Cardiac septum (tissue), 1 donor: Measurements from ENCODE around the gene AXL. TPM values are rescaled to one million over a fixed set of nuclear protein-coding genes. Genes with fewer than 3 reads are reported as not detected.

Source experiments
- DNase-seq: peaks from one replicate; pipeline ENCODE4 v3.0.0-alpha.2; 2020; ENCODE audit warnings: low spot score
- intact Hi-C: fragments of 100-400 bp; cut with DNase I; formaldehyde crosslinking; loops from one replicate; pipeline ENCODE4 v1.14.0; 2022
- total RNA-seq: library from RNA; stranded (reverse); fragmentation: NEBNext Ultra II Directional; extraction: Animal tissue kit (Norgen Biotek cat#: 25700); gene quantifications from one replicate; pipeline ENCODE4 v1.2.1, GENCODE V29; 2021
- donor health status: DM: no; HTN: no; CAD: no.

The AXL gene
- total RNA-seq, 1 donor from 2014 or later = 13.0 TPM

GRCh38 chr19:41230067-41230857, 11.2 kb downstream of the AXL start:
- intact Hi-C loops = no loop called here
- DNase-seq = no peak

GRCh38 chr19:41232686-41233085, 13.7 kb downstream of the AXL start:
- DNase-seq = no peak
- intact Hi-C loops = no loop called here

- intact Hi-C loops = no loop called here
- DNase-seq = no peak
These were observed 14.8 kb downstream of the AXL start for GRCh38 chr19:41233748-41234240.

DNA sequence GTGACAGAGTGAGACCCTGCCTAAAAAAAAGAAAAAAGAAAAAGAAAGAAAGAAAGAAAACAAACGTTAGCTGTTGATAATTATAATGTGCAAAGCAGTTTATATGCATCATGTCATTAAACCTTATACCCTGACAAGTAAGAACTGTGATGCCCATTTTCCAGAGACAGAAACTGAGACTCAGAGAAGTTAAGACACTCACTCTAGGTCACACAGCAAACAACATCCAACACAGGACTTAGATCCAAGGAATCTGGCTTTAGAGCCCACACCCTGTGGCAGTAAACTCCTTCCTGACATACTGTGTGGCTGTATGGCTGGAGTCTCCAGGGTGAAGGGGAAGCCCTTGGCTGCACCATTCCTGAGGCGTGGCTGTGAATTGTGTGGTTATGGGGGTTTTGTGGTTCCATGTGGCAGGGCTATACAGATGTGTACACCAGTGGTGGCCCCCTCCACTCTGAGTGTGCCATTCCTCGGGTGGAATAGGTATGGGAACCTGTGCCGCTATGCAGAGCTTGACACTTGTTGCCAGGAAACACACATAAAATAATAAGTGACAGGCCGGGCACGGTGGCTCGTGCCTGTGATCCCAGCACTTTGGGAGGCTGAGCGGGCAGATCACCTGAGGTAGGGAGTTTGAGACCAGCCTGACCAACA, 15.6 kb downstream of the AXL start:
- DNase-seq = no peak
- intact Hi-C loops = no loop called here

GRCh38 chr19:41235480-41235879, 16.5 kb downstream of the AXL start:
- DNase-seq = no peak
- intact Hi-C loops = no loop called here

GRCh38 chr19:41238244-41238643, 19.2 kb downstream of the AXL start:
- intact Hi-C loops = no loop called here
- no peak for DNase-seq

- no peak for DNase-seq
- intact Hi-C loops = no loop called here
These were observed 20.3 kb downstream of the AXL start for GRCh38 chr19:41239363-41239762.

DNA sequence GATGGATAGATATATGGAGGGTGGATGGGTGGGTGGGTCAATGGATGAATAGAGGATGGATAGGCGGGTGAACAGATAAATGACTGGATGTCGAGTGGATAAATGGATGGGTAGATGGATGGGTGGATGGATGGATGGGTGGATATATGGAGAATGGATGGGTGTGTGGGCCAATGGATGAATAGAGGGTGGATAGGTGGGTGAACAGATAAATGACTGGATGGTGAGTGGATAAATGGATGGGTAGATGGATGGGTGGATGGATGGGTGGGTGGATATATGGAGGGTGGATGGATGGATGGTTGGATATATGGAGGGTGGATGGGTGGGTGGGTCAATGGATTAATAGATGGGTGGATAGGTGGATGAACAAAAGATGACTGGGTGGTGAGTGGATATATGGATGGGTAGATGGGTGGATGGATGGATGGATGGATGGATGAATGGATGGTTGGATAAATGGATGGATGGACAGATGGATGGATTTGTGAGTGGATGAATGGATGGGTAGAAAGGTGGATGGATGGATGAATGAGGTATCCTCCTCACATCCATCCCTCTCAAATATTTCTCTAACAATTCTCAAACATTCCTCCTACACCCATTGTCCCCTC, 21.0 kb downstream of the AXL start:
- DNase-seq = no peak
- intact Hi-C loops = no loop called here

DNA sequence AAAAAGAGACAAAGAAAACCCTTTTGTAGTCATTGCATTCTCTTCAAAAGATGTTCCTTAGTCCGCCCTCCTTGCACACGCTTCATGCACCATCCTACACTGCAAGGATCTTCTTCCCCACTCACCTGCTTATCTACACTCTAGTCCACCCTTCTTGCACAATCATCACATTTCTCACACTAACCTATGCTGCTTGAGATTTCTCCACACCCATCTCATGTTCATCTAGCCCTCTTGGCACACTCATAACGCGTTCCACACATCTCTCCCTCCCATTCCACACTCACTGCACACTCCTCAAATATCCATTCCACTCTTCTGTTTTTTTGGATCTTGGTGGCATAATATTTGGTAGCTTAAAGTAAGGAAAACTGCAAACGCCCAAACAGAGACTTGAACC, 22.8 kb downstream of the AXL start:
- intact Hi-C loops = no loop called here
- no peak for DNase-seq

DNA sequence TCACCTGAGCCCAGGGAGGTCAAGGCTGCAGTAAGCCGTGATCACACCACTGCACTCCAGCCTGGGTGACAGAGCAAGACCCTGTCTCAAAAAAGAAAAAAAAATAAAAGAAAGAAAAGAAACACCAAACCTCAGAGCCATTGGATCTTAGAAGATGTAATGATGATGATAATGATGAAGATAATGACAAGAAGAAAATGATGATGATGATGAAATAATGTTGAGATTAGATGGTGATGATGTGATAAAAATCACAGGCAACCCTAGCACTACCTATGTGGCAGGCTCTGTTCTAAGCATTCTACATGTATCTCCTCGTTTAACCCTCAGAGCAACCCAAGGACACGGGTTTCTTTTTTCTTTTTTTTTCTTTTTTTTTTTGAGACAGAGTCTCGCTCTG, 25.1 kb downstream of the AXL start:
- intact Hi-C loops = no loop called here
- no peak for DNase-seq

DNA sequence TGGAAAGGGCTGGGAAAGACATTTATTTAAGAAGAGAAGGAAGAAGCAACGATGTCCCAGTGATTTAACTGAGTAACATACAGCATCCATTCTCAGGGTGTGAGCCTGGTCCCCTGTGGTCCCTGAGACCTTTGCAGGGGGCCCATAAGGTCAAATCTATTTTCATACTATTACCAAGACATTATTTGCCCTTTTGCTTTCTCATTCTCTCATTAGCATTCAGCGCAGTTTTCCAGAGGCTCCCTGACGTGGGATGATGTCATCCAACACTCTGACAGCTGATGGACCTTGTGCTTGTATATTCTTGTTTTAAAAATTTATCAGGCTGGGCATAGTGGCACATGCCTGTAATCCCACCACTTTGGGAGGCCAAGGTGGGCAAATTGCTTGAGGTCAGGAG, 26.8 kb downstream of the AXL start:
- no peak for DNase-seq
- intact Hi-C loops = no loop called here

- intact Hi-C loops = no loop called here
These were observed 29.9 kb downstream of the AXL start for GRCh38 chr19:41248895-41249294.

DNA sequence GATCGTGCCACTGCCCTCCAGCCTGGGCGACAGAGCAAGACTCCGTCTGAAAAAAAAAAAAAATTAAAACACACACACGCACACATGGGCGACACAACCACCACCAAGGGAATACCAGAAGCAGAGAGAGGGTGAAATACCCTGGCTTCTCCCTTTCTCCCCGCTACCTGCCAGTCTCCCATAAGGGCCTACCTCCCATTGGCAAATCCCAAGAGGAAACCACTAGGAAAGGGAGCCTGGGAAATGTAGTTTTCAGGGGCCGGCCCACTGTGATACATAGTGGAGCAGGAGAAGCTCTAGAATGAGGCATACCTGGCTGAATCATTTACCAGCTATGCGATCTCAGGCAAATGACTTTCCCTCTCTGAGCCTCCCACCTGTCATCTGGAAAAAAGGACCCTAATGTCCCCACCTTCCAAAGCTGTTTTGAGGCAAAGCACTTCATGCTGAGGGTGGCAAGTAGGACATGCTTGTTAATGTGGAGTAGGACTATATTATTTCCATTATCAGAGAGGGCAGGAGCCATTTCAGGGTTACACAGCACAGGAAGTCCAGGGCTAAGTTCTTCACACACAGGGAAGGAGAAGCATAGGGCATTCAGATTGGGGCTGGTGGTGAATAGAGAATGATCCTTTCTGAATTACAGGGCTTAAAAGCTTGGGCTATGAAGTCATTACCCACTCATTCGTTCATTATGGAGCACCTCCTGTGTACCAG, 30.8 kb downstream of the AXL start:
- intact Hi-C loops = no loop called here
- no peak for DNase-seq

More at GRCh38 chr19:41248895-41249294, 29.9 kb downstream of the AXL start:
- DNase-seq = no peak

DNA sequence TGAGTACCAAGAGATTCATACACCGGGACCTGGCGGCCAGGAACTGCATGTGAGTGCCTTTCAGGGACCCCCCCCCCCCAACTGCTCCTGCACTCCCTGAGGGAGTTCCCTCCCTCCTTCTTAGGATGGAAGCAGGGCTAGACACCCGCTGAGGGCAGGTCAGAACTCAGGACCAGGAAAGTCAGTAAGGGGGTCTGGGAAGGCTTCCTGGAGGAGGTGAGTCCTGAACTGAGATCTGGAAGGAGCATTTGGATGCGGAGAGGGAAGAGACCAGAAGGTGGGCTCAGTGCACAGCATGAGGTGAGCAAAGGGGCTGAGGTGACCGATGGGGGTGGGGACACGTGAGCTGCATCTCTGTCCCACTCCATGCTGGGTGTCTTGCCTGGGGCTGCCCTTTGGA, 34.6 kb downstream of the AXL start:
- intact Hi-C loops = no loop called here
- DNase-seq = no peak

DNA sequence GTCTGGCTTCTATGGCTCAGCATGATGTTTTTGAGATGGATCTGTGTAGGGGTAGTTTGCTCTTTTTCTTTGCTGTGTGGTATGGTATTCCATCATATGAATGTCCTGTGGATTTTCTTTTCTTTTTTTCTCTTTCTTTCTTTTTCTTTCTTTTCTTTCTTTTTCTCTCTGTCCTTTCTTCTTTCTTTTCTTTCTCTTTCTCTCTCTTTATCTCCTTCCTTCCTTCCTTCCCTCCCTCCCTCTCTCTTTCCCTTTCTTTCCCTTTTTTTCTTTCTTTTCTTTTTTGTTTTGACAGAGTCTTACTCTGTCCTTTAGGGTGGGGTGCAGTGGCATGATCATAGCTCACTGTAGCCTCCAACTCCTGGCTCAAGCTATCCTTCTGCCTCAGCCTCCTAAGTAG, 36.1 kb downstream of the AXL start:
- intact Hi-C loops = no loop called here
- no peak for DNase-seq

GRCh38 chr19:41261474-41262190, 42.6 kb downstream of the AXL start:
- intact Hi-C loops = loop anchor here (1.0 to 5.0 kb wide), 4 partner anchors 34 to 166 kb away; partner anchors contain the start of genes B3GNT8 and TGFB1
- no peak for DNase-seq

DNA sequence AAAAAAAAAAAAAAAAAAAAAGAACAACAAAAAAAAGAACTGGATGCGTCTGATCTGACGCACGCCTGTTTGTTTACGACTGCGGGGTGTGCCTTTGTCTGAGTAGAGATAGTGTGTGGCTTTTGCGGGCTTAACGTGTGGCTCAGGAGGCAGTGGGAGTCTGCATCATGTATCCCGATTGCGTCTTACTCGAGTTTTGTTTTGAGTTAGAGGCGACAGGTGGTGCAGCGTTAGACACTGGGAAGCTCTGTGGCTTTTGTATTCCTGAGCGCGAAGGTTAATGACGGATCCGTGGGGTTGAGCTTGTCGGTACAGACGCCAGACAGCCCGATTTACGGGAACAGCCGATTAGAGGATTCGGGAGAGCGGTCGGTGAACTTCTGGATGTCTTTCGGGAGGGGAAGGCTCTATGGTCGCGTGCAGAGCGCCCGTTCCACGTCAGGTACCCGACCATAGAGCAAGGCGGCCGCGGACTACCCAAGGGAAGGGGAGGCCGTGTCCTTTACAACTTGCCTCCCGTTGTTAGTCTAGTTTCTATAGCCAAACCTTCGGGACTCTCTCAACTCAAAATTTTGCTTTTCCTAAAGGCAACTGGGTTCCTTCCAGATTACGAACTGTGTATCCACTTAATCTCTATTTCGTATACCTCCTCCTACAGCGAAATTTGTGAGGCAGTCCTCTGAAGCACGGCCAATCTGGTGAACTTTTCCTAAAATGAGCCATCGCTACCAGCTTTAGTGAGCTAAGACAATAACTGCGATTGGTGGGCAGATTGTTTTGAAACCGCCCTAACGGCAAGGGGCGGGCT, 44.2 kb downstream of the AXL start:
- intact Hi-C loops = loop anchor here (2.0 to 5.0 kb wide), 3 partner anchors 36 to 164 kb away; partner anchors contain the start of genes B3GNT8 and TGFB1
- no peak for DNase-seq

DNA sequence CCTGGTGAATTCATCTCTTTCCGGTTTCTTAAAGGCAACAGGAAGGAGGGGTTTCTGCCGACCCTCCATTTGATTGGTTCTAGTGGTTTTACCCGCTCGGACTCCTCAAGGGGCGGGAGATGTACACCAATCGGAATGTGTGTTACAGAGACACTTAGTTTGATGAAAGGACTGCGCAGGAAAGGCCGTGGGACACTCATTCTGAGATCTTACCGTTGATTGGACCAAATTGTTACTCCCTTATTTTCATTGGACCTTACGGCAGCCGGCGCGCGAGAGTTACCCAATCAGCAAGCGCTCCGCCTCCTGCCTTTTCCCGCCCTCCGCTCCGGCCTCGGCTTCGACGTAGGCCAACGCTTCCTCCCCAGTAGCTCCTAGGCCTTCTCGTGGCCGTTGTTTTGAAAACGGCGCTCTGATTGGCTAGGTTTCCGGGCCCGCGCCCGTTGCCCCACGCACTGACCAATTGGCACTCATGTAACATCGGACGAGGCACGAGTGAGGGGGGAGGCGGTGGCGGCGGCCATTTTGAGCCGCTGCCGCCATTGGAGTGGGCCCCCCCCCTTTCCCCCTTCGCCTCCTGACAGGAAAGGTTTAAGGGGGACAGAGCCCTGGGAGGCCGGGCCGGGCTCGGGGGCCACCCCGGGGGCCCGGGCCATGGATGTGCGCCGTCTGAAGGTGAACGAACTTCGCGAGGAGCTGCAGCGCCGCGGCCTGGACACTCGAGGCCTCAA, 45.0 kb downstream of the AXL start, which contains the start of gene HNRNPUL1:
TSS of gene HNRNPUL1 (plus strand) at position 523 of the 731 bp plus-strand sequence. CDS start at position 655, 132 bp downstream.
- peak; percentile 99 for DNase-seq
- intact Hi-C loops = loop anchor here (2.0 to 5.0 kb wide), 5 partner anchors 35 to 163 kb away; partner anchors contain the start of genes B3GNT8, CCDC97 and TGFB1
